Upper lobe of right lung (tissue), 1 donor: ENCODE measurements around the gene FGGY. TPM values are rescaled to one million over a fixed set of nuclear protein-coding genes. Genes with fewer than 3 reads are reported as not detected.

Experiments used
- ATAC-seq: fragments of 200-7000 bp; cut with Tn5 transposase; one replicate; pipeline ENCODE4 v1.9.1; 2020; ENCODE audit warnings: mild to moderate bottlenecking, moderate library complexity
- DNase-seq: peaks from one replicate; pipeline ENCODE4 v3.0.0-alpha.2; 2020
- H3K27ac ChIP-seq: fragments of 200-600 bp; one replicate; pipeline ENCODE4 v1.8.0; 2022
- H3K27me3 ChIP-seq: fragments of 200-600 bp; one replicate; pipeline ENCODE4 v1.8.0; 2022; ENCODE audit warnings: mild to moderate bottlenecking
- H3K36me3 ChIP-seq: fragments of 200-600 bp; one replicate; pipeline ENCODE4 v1.8.0; 2022
- H3K4me1 ChIP-seq: fragments of 200-600 bp; one replicate; pipeline ENCODE4 v1.8.0; 2022
- H3K4me3 ChIP-seq: fragments of 200-600 bp; one replicate; pipeline ENCODE4 v1.8.0; 2022; ENCODE audit warnings: mild to moderate bottlenecking
- H3K9me3 ChIP-seq: fragments of 200-600 bp; one replicate; pipeline ENCODE4 v1.8.0; 2022
- CTCF ChIP-seq: fragments of 200-600 bp; IDR thresholded peaks from one replicate; pipeline ENCODE4 v1.8.0; 2022; ENCODE audit warnings: antibody characterized with exemption
- intact Hi-C: fragments of 100-400 bp; cut with DNase I; formaldehyde crosslinking; loops from one replicate; pipeline ENCODE4 v1.11.0; 2022
- total RNA-seq: library from RNA; stranded (reverse); fragmentation: NEBNext Ultra II Directional; extraction: Animal tissue kit (Norgen Biotek cat#: 25700); gene quantifications from one replicate; pipeline ENCODE4 v1.2.1, GENCODE V29; 2021
- donor health status: DM: no; HTN: yes; CAD: no; lungs with severe emphysema.

FGGY gene
- total RNA-seq, 1 donor from 2014 or later, result 39.2 TPM

GRCh38 chr1:59310549-59311250 lies 13.8 kb downstream of the FGGY start:
- intact Hi-C loops, result no loop called here
- H3K27me3 ChIP-seq, result no peaks in the 10 kb centered on the region
- ATAC-seq, result no peak
- H3K9me3 ChIP-seq, result no peaks in the 10 kb centered on the region
- no peaks in the 10 kb centered on the region for H3K36me3 ChIP-seq
- no peak overlapping the region for H3K4me3 ChIP-seq
- DNase-seq, result no peak
- TF ChIP-seq CTCF, result no peak
- no peak overlapping the region for H3K27ac ChIP-seq
- peaks cover 3% of the 10 kb centered on the region for H3K4me1 ChIP-seq

DNA sequence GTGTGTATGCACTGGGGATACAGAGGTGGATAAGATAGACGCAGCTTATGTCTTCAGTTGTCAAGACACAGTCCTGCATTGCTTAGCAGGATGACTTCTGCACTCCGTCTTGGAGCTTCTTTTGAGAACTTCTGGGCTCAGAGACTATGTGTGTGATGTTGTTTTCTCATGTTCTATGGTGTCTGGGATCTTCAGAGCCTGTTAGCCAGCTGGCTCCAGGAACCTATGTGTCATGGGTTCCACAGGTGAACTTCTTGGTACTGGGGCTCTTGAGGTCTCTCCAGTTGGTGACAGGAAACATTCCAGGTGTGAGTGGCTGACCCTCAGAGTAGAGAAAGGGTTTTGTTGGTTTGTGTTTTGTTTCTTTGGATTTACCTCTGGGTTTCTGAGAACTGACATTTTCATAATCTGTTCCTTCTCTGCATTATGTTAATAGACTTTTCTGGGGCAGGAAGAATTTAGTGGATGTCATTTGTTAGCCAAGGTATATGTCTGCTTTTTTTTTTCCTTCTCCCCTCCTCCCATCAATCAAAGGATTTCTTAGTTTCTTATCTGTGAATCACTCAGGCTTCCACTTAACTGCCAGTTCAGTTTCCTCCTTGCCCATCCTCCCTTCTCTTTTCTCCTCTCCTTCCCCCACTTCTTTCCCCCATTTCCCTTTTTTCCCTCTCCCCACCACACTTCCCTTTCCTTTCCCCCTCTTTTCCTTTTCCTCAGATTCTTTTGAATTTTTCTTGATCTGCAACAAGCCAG lies 18.1 kb downstream of the FGGY start:
- H3K4me3 ChIP-seq, result no peak overlapping the region
- intact Hi-C loops, result no loop called here
- no peaks in the 10 kb centered on the region for H3K36me3 ChIP-seq
- ATAC-seq (no peak), DNase-seq (no peak)
- no peak for TF ChIP-seq CTCF
- H3K9me3 ChIP-seq, result no peaks in the 10 kb centered on the region
- no peaks in the 10 kb centered on the region for H3K27me3 ChIP-seq
- H3K27ac ChIP-seq, result no peak overlapping the region
- H3K4me1 ChIP-seq, result peaks cover 17% of the 10 kb centered on the region

- intact Hi-C loops, result no loop called here
- DNase-seq (no peak), ATAC-seq (no peak)
- no peak for TF ChIP-seq CTCF
- Histone ChIP-seq H3K9me3 (no peaks in the 10 kb centered on the region), H3K27ac (peak overlapping the region; percentile 58), H3K4me1 (peaks cover 17% of the 10 kb centered on the region), H3K27me3 (no peaks in the 10 kb centered on the region), H3K36me3 (no peaks in the 10 kb centered on the region), H3K4me3 (no peak overlapping the region)
These were observed 18.9 kb downstream of the FGGY start for GRCh38 chr1:59315529-59316463.

GRCh38 chr1:59316497-59317128 lies 19.7 kb downstream of the FGGY start:
- peak overlapping the region; percentile 28 for H3K4me3 ChIP-seq

More at GRCh38 chr1:59316497-59317128, 19.7 kb downstream of the FGGY start:
- Histone ChIP-seq H3K4me1 (peaks cover 17% of the 10 kb centered on the region), H3K9me3 (no peaks in the 10 kb centered on the region), H3K27ac (peak overlapping the region; percentile 58), H3K27me3 (no peaks in the 10 kb centered on the region), H3K36me3 (no peaks in the 10 kb centered on the region)
- no peak for TF ChIP-seq CTCF
- intact Hi-C loops, result no loop called here
- DNase-seq, result no peak
- ATAC-seq, result peak; percentile 15
